ENCODE results near the gene SPRED2.

The SPRED2 gene, protein sequence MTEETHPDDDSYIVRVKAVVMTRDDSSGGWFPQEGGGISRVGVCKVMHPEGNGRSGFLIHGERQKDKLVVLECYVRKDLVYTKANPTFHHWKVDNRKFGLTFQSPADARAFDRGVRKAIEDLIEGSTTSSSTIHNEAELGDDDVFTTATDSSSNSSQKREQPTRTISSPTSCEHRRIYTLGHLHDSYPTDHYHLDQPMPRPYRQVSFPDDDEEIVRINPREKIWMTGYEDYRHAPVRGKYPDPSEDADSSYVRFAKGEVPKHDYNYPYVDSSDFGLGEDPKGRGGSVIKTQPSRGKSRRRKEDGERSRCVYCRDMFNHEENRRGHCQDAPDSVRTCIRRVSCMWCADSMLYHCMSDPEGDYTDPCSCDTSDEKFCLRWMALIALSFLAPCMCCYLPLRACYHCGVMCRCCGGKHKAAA

DNA sequence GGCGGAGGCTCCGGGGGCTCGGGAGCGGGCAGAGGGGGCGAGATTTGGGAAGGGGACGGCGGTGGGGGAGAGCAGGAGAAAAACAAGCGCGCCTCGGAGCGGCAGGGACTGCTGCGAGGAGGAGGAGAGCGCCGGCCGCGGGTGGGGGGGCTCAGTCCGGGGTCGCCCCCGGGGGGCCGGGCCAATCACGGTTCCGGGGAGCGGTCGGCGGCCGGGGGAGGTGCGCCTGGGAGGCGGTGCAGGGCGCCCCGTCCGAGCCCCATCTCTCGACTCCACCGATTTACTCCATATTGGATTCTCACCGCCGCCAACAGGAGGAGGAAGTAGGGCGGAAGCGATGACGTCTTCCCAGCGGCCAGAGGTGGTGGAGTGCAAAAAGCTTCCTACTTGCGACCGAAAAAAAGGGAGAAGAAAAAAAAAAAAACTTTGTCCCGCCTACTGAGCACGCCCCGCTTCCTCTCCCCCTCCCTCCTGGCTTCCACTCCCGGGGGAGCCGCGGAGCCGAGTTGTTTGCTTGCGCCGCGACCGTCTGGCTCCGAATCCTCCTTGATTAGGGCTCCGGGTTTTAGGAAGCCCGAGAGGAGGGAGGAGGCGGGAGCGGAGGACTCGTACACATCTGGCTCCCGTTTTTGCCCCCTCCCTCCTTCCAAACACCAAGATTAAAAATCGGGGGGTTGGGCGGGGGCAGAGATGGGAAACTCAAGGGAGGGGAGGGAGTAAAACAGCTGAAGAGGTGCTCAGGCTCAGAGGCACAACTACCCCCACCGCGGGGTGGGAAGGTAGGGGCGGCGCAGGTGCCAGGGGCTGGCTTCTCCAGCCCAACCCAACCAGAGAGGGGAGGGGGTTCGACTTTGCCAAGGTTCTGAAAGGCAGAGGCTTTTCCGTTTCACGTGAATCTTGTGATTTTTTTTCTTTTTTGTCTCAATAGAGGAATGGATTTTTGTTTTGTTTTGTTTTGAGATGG, at the start of gene SPRED2:
SPRED2 (minus strand) TSS at position 373 of the 964 bp plus-strand sequence. CDS start 612 bp downstream, outside the sequence.
- peak; percentile 74 for DNase-seq

DNA sequence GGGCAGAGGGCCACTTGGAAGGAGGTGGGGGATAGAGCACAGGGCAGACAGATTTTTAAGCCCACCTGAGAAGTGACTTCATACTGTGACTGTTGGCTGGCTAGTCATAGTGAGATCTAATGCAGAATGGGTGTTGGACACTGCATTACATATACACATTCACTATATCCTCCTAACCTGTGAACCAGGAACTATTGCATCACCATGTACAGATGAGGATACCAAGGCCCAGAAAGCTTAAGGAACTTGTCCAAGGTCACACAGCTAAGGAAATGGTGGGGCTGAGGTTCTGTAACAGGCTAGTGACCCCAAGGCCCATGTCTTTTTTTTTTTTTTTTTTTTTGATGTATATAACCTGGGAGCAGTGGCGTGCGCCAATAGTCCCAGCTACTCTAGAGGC, 49.6 kb upstream of the SPRED2 start:
- DNase-seq = no peak

DNA sequence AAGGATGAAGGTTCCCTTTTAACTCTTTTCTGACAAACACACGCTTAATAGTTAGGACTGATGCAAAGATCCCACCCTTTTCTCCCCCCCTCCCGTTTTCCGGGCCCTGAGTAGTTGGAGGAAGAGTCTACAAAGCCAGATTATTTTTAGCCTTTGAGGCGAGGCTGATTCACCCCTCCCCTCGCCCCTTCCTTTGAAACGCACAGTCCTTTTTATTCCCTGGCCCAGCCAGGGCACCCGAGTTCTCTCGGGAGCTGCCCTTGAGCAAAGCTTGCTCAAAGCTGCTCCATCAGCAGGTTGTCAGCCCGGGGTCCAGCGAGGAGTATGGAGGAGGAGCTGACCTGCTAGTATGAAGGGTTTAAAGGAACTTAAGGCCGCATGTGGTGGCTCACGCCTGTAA, 47.1 kb upstream of the SPRED2 start:
- DNase-seq = no peak

DNA sequence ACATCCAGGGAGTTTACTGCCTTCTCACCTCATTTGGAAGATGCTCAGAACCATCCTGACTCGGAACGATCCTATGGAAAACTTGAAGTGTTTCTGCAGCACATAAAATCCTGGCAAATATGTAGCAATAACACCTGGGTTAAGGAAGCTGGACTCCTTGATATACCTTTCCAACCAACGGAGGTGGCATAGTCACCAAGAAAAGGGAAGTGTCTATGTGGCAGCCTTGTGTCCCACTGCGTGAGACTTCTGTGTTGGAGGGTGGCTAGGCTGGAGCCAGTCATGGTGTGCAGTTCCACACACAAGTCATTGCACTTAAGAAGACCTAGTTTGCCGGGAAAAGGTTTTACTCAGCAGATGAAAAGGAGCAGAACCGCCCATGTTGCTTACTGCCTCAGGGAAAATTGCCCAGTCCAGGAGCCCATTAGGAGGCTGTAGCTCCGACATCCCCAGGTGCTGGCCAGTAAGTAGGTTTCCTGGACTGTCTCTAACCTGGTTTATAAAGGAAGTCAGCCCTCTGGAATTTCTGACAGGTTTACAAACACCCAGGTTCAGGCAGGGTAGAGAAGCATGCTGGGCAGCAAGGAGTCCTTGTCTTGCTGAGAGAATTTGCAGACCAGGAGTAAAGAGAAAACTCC, 46.2 kb upstream of the SPRED2 start:
- no peak for DNase-seq

DNA sequence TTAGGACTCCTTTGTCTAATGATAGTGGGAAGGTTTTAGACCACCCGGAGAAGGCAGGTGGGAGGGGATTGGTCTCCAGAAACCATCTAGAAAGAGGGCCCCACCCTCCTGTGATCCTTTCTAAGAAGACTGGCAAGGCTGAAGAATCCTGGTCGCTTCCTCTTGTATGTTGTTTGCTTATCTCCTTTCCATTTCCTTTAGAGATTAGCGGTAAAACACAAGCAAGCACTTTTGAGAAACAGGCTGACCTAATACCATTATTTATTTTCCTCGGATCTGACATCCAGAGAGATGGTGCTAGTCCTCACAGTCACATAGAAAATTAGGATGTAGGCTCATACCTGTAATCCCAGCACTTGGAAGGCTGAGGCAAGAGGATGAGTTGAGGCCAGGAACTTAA, 45.2 kb upstream of the SPRED2 start:
- DNase-seq = no peak

DNA sequence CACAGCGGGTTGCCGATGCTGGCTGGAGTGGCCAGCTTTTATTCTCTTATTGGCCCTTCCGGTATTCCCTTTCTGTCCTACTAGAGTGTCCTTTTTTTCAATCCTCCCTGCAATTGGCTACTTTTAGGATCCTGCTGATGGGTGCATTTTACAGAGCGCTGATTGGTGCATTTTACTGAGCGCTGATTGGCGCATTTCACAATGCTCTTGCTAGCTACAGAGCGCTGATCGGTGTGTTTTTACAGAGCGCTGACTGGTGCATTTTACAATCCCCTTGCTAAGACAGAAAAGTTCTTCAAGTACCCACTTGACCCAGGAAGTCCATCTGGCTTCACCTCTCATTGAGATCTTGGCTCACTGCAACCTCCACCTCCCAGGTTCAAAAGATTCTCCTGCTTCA, 44.4 kb upstream of the SPRED2 start:
- DNase-seq = no peak

DNA sequence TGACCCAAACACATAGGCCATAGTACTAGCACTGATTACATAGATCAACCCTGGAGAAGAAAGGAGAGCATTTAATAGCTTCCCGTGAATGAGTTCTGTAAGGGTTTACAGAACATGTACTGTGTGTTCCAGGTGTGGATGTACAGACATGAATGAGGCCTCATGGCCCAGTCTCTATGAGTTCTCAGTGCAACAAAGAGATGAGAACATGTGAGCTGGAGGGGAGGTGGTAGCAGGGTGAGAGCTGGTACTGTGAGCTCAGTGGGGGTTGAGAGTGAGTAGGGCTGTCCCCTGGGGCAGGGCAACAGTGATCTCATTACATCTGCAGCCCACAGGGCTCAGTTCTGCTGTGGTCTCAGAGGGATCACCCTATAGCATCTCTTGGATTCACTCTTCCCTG, 42.6 kb upstream of the SPRED2 start:
- no peak for DNase-seq

DNA sequence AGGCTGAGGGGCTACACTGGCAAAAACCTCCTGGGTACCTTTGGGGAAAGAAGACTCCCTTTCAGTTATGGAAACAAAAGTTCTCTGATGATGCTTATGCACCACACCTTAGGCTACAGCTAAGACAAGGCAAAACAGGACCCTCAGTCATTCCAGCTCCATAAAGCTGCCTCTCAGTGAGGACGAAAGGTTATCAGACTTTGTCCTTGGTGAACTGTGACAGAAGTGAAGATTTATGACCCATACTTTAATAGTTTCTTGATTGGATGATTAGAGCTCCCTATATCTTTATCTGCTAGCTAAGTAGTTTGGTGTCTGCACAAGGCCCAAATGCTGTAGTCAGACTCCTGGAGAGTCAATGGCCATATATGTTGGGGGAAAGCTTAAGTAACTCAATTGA, 40.6 kb upstream of the SPRED2 start:
- DNase-seq = no peak

DNA sequence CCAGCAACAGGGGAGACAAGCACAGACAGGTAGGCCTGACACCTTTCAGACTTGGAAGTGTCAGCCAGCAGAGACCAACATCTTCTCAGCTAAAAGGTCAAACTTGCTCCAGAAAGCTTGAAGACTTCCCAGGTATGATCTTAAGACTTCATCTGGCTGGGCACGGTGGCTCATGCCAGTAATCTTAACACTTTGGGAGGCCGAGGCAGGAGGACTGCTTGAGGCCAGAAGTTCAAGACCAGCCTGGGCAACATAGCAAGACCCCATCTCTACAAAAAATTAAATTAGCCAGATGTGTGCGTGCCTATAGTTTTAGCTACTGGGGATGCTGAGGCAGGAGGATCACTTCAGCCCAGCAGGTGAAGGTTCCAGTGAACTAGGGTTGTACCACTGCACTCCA, 39.0 kb upstream of the SPRED2 start:
- no peak for DNase-seq

DNA sequence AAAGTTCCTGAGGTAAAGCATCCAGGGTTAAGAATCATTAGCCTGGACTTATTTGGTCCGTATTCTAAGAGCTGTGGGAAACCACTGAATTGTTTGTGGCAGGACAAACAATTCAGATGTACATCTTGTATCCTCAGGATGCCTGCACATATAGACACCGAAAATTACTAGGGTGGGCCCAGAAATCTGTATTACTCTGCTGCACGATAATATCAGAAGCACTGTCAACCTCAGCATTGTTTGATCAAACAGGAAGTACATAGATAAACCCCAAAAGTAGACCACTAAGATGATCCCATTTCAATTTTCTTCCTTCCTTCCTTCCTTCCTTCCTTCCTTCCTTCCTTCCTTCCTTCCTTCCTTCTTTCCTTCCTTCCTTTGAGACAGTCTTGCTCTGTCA, 34.2 kb upstream of the SPRED2 start:
- no peak for DNase-seq

DNA sequence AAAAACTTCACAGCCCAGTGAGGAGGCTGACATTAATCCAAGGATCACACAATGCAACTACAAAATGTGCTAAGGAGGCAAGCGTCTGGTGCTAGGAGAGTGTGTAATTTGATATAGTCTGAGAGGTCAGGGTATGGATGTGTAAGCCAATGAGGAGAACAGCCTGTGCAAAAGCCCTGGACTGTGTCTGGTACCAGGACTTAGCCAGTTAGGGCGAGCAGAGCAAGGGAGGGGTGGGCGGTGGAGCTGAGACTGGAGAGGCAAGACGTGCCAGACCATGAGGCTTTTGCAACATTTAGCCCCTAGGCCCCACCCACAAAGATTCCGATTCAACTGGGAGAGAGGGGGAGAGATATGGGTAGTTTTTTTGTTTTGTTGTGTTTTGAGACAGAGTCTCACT, 33.5 kb upstream of the SPRED2 start:
- no peak for DNase-seq

DNA sequence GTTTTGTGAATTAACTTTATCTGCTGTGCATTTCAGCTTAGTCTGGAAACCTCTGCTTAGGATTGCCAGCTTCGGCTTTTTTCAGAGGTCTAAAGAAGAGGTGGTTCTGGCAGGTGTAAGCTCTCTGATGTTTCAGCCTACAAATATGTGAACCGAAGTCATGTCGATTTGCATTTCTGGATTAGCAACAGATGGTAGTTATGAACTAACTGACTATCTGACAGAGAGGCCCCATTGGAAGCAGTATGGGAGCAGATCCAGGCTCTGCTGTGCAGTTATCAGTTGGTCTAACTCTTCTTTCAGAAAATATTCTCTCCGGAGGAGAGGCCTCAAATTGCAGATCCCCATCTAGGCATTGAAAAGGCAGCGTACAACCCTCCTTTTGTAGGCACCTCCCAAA, 32.7 kb upstream of the SPRED2 start:
- DNase-seq = no peak

DNA sequence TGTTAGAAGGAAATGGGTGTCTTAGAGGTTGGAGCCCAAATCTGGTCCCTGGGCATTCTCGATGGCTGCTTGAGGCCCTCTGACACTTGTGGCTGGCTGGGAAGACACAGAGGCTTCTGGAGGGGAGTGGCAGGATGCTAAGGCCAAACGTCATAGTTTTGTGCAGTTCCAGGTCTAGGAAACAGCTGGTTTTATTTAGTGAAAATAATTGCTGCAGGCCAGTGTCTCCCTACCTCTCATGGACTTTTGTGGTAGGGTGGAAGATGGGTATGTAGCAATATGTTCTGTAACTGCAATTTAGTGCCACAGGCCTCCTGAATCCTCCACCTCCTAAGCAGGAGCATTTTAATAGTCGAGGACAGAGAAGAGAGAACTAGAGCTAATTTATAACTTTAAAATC, 32.2 kb upstream of the SPRED2 start:
- DNase-seq = no peak

DNA sequence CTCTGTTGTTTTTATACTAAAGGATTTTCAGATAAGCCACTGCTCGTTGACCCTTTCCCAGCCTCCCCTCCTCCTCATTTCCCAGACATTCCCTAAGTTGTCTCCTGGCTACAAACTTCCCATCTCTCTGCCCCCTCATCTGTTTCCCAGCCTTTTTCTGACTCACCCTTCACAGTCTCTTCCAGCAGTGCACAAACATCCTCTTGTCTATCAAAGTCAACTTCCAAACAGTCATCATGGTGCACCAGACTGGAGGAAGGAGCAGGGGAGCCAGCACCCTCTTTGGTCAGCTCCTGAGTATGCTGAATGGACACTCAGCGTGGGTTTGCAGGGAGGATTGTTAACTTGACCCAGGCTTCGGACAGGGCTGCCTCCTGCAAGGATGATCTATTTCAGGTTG, 26.6 kb upstream of the SPRED2 start:
- no peak for DNase-seq

DNA sequence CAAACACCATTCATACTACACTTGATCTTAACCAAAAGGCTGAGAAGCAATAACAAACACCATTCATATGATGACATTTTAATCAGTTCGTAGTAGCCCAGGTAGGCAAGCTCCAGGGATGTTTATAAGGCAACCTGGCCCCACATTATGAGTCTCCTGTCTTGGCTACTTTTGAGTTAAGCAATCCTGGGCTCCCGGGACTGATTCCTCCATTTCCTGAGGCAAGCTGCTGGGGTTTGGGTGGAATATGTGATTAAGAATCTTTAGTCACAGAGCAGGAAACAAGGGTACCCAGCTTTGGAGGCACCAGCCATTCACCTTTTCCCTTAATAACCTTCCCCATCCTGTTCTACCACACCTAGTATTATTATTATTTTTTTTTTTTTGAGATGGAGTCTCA, 24.5 kb upstream of the SPRED2 start:
- no peak for DNase-seq

DNA sequence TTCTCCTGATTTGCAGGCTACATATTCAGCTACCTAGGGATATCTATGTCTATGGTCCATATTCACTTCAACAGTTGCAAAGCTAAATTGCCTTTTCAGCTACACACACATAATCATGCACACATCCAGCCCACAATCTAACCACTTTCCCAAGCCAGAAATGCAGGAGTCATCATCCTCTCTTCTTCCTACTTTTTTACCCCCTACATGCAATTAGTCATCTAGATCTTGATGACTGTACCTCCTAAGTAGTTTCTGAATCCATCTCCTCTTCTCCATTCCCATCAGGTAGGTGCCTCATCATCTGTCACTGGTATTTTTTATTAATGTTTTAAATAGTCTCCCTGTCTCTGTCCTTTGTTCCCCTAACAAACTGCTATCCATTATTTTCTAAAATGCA, 23.7 kb upstream of the SPRED2 start:
- no peak for DNase-seq

DNA sequence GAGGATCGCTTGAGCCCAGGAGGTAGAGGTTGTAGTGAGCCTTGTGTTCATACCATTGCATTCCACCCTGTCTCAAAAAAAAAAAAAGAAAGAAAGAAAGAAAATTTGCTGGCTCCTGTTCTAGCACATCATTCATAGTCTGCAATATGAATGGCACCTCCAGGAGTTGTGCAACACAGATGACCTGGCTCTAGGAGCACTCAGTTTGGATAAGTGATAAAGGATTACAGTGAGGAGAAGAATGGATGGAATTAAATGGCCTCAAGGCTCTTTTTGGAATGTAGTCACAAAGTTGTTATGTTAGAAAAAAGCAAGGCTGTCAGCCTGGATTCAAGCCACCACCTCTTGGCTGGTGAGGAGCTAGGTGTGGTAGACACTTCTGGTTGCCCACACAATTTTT, 21.5 kb upstream of the SPRED2 start:
- no peak for DNase-seq

DNA sequence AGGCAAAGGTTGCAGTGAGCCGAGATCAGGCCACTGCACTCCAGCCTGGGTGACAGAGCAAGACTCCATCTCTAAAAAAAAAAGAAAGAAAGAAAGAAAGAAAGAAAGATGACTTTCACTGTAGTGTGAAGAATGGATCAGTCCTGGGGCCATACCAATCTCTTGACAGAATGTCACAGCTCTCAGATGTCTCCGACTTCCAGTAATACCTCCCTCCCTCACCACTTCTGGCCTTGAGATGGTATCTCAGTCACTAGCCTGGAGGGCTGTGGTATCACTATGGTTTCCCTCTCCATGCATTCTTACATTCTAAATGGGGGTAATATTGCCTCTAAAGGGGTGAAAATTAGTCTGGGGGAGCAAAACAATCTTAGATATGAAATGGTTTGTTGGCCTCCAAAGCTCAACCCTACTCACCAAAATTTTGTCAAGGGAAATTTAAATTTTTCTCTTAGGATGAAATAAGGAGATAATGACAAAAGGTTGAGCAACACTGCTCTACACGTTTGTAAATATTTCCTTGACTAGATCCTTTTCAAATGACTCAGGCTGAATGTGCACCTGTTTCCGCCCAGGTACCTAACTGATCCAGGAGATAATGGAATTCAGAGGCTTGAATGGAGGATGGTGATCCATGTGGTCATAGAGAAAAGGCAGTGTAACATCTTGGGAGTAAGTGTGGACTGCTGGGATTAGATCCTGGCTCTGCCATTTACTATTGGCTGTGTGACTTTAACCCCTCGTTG, 19.9 kb upstream of the SPRED2 start:
- DNase-seq = no peak

DNA sequence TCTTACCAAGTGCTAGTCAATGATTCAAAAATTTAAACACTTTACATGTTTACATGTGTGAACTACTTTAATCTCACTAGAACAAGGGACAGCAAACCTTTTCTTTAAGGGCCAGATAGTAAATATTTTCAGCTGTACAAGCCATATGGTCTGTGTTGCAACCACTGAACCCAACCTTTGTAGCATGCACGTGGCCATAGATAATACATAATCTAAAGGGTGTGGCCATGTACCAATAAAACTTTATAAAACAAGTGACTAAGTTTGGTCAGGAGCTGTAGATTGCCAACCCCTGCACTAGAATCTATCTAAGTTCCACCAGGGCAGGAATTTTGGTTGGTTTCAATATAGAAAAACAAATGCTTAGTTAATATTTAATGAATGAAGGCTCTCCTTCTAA, 18.4 kb upstream of the SPRED2 start:
- DNase-seq = no peak

DNA sequence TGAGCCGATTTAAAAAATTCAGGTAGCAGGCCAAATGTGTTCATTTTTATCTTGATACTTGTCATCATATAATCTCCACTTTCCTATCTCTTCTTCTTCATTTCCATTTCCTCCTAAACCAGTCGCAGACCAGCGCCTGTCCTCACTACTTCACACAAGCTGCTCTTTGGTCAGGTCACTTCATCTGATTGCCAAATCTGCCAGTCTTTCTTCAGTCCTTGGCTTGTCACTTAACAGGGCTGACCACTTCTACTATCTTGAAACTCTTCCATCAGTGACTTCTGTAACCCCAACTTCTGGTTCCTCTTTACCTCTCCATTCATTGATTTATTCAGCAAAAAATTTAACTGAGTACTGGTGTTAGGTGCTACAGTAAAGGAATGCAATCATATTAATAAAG, 18.0 kb upstream of the SPRED2 start:
- no peak for DNase-seq

DNA sequence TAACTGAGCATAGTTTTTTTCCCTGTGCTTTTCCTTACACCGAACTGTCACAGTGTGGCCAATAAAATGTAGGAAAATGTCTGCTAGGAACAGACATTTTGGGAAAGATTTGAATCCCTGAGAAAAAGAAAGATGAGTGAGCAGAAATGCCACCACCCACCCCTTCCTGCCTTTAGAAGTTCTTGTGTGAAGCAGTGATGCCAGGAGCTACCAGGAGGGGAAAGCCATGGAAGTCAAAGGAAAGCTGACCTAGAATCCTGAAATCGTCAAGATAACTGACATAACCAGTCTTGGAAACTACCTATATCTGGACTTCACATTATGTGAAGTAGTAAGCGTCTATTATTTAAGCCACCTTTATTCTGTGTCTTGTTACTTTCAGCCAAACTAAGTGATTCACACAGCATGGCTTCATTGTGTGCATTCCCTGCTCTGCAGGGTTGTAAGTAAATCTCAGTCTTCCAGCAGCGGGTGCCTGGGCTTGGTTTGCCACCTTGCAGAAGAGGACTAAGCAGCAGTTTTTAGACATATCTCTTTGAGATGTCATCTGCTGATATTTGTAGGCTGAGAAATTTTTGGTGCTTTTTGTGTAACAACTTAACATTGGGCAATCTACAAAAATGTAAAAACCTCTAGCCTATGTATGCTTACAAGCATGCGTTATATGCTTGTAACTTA, 11.2 kb upstream of the SPRED2 start:
- DNase-seq = no peak

DNA sequence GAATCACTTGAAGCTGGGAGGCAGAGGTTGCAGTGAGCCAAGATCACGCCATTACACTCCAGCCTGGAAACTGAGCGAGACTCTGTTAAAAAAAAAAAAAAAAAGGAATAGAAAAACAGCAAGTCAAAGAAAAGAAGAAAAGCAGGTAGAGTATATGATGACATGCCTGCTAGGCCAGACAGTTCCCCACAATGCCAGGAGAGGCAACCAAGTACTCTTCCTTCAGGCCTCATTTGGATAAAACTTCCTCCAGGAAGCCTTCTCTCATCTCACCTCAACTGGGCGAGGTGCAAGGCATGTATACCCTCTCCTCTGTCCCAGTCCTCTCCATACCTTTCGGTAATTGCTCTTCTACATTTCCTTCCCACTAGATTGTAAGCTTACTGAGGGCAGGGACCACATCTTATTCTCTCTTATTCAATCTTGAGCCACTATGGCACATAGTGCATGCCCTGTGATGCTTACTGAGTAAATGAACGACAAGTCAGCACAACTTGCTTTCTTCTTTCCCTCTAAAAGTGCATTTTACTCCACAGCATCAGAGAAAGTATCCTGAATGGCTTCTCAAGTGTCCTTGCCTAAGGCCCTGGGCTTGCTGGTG, 10.1 kb upstream of the SPRED2 start:
- no peak for DNase-seq

All from NCI-H187 treated with DMSO at 0.1 percent for 48 hours (cell line).